CD14-positive monocyte (primary cell): ENCODE data around the gene WFIKKN2. TPM values are rescaled to one million over a fixed set of nuclear protein-coding genes. Genes with fewer than 3 reads are reported as not detected.

ENCODE experiments used
- DNase-seq, 3 donors: peaks; one replicate each; pipeline ENCODE4 v3.0.0-alpha.2; 2011 to 2022
- H2AFZ ChIP-seq: 2 replicates; pipeline ENCODE4 v1.6.0; 2012; ENCODE audit warnings: mild to moderate bottlenecking, low read depth, low read length, inconsistent platforms; ENCODE audit not compliant: insufficient read depth, poor library complexity, severe bottlenecking
- H3K27ac ChIP-seq, 2 donors: 1 replicate in 1 of 2; 2 replicates in 1 of 2; pipeline ENCODE4 v1.5.1; 2012 to 2013; ENCODE audit warnings: low read length in 2 of 2, control low read depth in 1 of 2, inconsistent platforms in 1 of 2, low read depth in 1 of 2, mild to moderate bottlenecking in 1 of 2
- H3K27me3 ChIP-seq, 2 donors: one replicate each; pipeline versions ENCODE4 v1.6.0 to v1.6.1; 2011 to 2013; ENCODE audit warnings: low read length in 2 of 2; ENCODE audit not compliant: control insufficient read depth in 2 of 2, insufficient read depth in 2 of 2
- H3K36me3 ChIP-seq, 2 donors: replicated peaks in 1 of 2; 1 replicate in 1 of 2; 2 replicates in 1 of 2; pipeline versions ENCODE4 v1.5.1 to v1.6.1; 2012 to 2013; ENCODE audit warnings: low read length in 2 of 2, control low read depth in 1 of 2, inconsistent platforms in 1 of 2, mild to moderate bottlenecking in 1 of 2; ENCODE audit not compliant: insufficient read depth in 2 of 2, control insufficient read depth in 1 of 2
- H3K4me1 ChIP-seq, 2 donors: 1 replicate in 1 of 2; 2 replicates in 1 of 2; pipeline versions ENCODE4 v1.5.1 to v1.6.1; 2012 to 2013; ENCODE audit warnings: low read length in 2 of 2, control low read depth in 1 of 2, inconsistent platforms in 1 of 2, mild to moderate bottlenecking in 1 of 2, moderate library complexity in 1 of 2; ENCODE audit not compliant: insufficient read depth in 2 of 2, control insufficient read depth in 1 of 2
- H3K4me2 ChIP-seq: replicated peaks from 2 replicates; pipeline ENCODE3; 2012; ENCODE audit warnings: low read length, moderate library complexity, mild to moderate bottlenecking; ENCODE audit not compliant: poor library complexity, severe bottlenecking; ENCODE audit errors: extremely low read depth
- H3K4me3 ChIP-seq, 3 experiments: fragments of 200-600 bp in 1 of 3; sonication (generic) in 1 of 3; replicated peaks in 1 of 3; 1 replicate in 2 of 3; 2 replicates in 1 of 3; pipeline ENCODE4 v1.5.1; 2011 to 2013; ENCODE audit warnings: low read length in 3 of 3, mild to moderate bottlenecking in 3 of 3, control low read depth in 2 of 3, low read depth in 2 of 3, inconsistent platforms in 1 of 3, moderate library complexity in 1 of 3
- H3K79me2 ChIP-seq: 2 replicates; pipeline ENCODE4 v1.6.0; 2012; ENCODE audit warnings: mild to moderate bottlenecking, control low read depth, inconsistent platforms, low read length, moderate library complexity; ENCODE audit not compliant: insufficient read depth
- H3K9ac ChIP-seq: 2 replicates; pipeline ENCODE4 v1.6.0; 2017; ENCODE audit warnings: low read length, mild to moderate bottlenecking; ENCODE audit not compliant: insufficient read depth, poor library complexity, severe bottlenecking
- H3K9me3 ChIP-seq, 2 donors: replicated peaks in 1 of 2; 1 replicate in 1 of 2; 2 replicates in 1 of 2; pipeline versions ENCODE4 v1.5.1 to v1.6.1; 2012 to 2013; ENCODE audit warnings: low read length in 2 of 2, control low read depth in 1 of 2; ENCODE audit not compliant: control insufficient read depth in 1 of 2, insufficient read depth in 1 of 2
- H4K20me1 ChIP-seq: 2 replicates; pipeline ENCODE4 v1.6.0; 2012; ENCODE audit warnings: mild to moderate bottlenecking, low read length, control low read depth, moderate library complexity; ENCODE audit not compliant: insufficient read depth
- H3K27ac Mint-ChIP-seq, 7 donors: one replicate each; pipeline ENCODE4 v1.8.0; 2020; ENCODE audit warnings: mild to moderate bottlenecking in 7 of 7, mixed read lengths in 7 of 7, moderate library complexity in 6 of 7, inconsistent platforms in 2 of 7
- H3K27me3 Mint-ChIP-seq, 3 donors: one replicate each; pipeline ENCODE4 v1.8.0; 2021 to 2022; ENCODE audit warnings: low read depth in 3 of 3, mild to moderate bottlenecking in 3 of 3, mixed read lengths in 3 of 3, moderate library complexity in 3 of 3, inconsistent platforms in 1 of 3
- H3K36me3 Mint-ChIP-seq, 2 donors: one replicate each; pipeline ENCODE4 v1.8.0; 2020; ENCODE audit warnings: mixed read lengths in 2 of 2, inconsistent platforms in 1 of 2, mild to moderate bottlenecking in 1 of 2
- H3K4me1 Mint-ChIP-seq: one replicate; pipeline ENCODE4 v1.8.0; 2020; ENCODE audit warnings: mild to moderate bottlenecking, mixed read lengths
- H3K4me3 Mint-ChIP-seq, 2 donors: one replicate each; pipeline ENCODE4 v1.8.0; 2020; ENCODE audit warnings: mild to moderate bottlenecking in 2 of 2, mixed read lengths in 2 of 2, moderate library complexity in 1 of 2
- H3K9me3 Mint-ChIP-seq, 7 donors: one replicate each; pipeline ENCODE4 v1.8.0; 2020 to 2022; ENCODE audit warnings: mixed read lengths in 7 of 7, mild to moderate bottlenecking in 6 of 7, moderate library complexity in 6 of 7, inconsistent platforms in 2 of 7
- CTCF ChIP-seq: fragments of 200-600 bp; IDR thresholded peaks from one replicate; pipeline ENCODE4 v1.8.0; 2022; ENCODE audit warnings: antibody characterized with exemption, mild to moderate bottlenecking
- WGBS: methylation state at CpG from one replicate; pipeline ENCODE4 v1.1.5; 2013; ENCODE audit warnings: missing lambda C conversion rate; ENCODE audit not compliant: insufficient coverage; 5-methylcytosine and 5-hydroxymethylcytosine counted together
- intact Hi-C, 2 donors: fragments of 100-400 bp; cut with micrococcal nuclease; formaldehyde crosslinking; loops; one replicate each; pipeline versions ENCODE4 v1.15.0 to v1.15.1; 2023
- polyA plus RNA-seq, 3 donors: library from polyadenylated mRNA; depleted of rRNA in 1 of 3; unstranded in 2 of 3; stranded (reverse) in 1 of 3; fragments of 300-500 nt in 2 of 3; fragments of >200 nt in 1 of 3; fragmentation: Illumina TruSeq in 2 of 3; gene quantifications; 1 replicate in 2 of 3; 2 replicates in 1 of 3; pipeline ENCODE4 v1.2.3, GENCODE V29; 2012 to 2021

Gene WFIKKN2
- polyA plus RNA-seq, 3 donors = 0.03 TPM; not detected in 2

- no peaks in the 10 kb centered on the region for H3K9me3 Mint-ChIP-seq
- no peak overlapping the region for H3K4me2 ChIP-seq
- no peak overlapping the region for H2AFZ ChIP-seq
- 88% methylated on average over 13 of the region's 21 CpGs for WGBS
- H3K27ac ChIP-seq = no peak overlapping the region
- H3K9me3 ChIP-seq = no peaks in the 10 kb centered on the region
- H3K4me3 Mint-ChIP-seq = no peak overlapping the region
- no peak overlapping the region for H3K27ac Mint-ChIP-seq
- H3K4me1 ChIP-seq = no peaks in the 10 kb centered on the region
- H3K36me3 ChIP-seq = no peaks in the 10 kb centered on the region
- no peaks in the 10 kb centered on the region for H4K20me1 ChIP-seq
- no peak for DNase-seq
- TF ChIP-seq CTCF = no peak
- H3K27me3 ChIP-seq = peaks cover 0 to 8% of the 10 kb centered on the region in 2 donors
- no peak overlapping the region for H3K4me3 ChIP-seq
- H3K36me3 Mint-ChIP-seq = no peaks in the 10 kb centered on the region
- no peaks in the 10 kb centered on the region for H3K79me2 ChIP-seq
- H3K27me3 Mint-ChIP-seq = peaks cover 12 to 20% (median 13%) of the 10 kb centered on the region in 3 donors
- H3K9ac ChIP-seq = no peak overlapping the region
- intact Hi-C loops = no loop called here
- H3K4me1 Mint-ChIP-seq = peaks cover 5% of the 10 kb centered on the region
Observed at GRCh38 chr17:50837980-50838954, 2.9 kb downstream of the WFIKKN2 start.

- peaks cover 5% of the 10 kb centered on the region for H3K4me1 Mint-ChIP-seq
- no peak overlapping the region for H3K4me3 ChIP-seq
- H3K9me3 ChIP-seq = no peaks in the 10 kb centered on the region
- TF ChIP-seq CTCF = no peak
- H3K27me3 Mint-ChIP-seq = peaks cover 7 to 12% (median 11%) of the 10 kb centered on the region in 3 donors
- H3K36me3 ChIP-seq = no peaks in the 10 kb centered on the region
- no peak overlapping the region for H3K9ac ChIP-seq
- H3K4me1 ChIP-seq = no peaks in the 10 kb centered on the region
- no peaks in the 10 kb centered on the region for H3K9me3 Mint-ChIP-seq
- H3K27ac ChIP-seq = no peak overlapping the region
- H4K20me1 ChIP-seq = no peaks in the 10 kb centered on the region
- 96% methylated on average over 28 of the region's 29 CpGs for WGBS
- H3K79me2 ChIP-seq = no peaks in the 10 kb centered on the region
- DNase-seq = no peak
- no peak overlapping the region for H2AFZ ChIP-seq
- intact Hi-C loops = loop anchor here in 1 of 2 donors (10.0 kb wide), 1 partner anchor 295 kb away; the partner anchor contains the start of gene SPATA20
- peaks cover 0 to 8% of the 10 kb centered on the region in 2 donors for H3K27me3 ChIP-seq
- H3K4me3 Mint-ChIP-seq = no peak overlapping the region
- peak overlapping the region in 1 of 7 donors; percentile 21 for H3K27ac Mint-ChIP-seq
- no peak overlapping the region for H3K4me2 ChIP-seq
- no peaks in the 10 kb centered on the region for H3K36me3 Mint-ChIP-seq
Observed at GRCh38 chr17:50839591-50840310, 4.4 kb downstream of the WFIKKN2 start.
